GM21423 (cell line): Measurements from ENCODE around the gene GRK5.

Experiments used
- ATAC-seq: cut with Tn5 transposase; IDR thresholded peaks from one replicate; pipeline ENCODE4 v1.9.1; 2021; ENCODE audit warnings: mild to moderate bottlenecking, moderate library complexity; ENCODE audit not compliant: unreplicated experiment

The GRK5 gene

GRCh38 chr10:119197921-119198320 lies 9.4 kb upstream of the GRK5 start:
- ATAC-seq: no peak

DNA sequence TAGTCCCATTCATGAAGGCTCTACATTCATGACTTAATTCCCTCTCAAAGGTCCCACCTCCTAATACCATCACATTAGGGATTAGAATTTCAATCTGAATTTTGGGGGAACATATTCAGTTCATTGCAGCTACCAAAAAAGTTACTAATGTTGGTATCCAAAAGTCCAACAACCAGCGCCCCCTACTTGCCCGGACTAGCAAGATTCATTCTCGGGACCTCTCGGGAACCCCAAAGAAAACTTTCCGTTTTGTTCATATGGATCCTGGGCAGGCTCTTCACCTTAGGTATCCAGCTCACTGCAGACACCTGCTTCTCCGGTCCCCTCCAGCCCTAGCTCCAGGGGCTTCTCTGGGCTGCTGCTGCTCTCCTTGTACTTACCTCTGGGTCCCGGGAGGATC lies 8.9 kb upstream of the GRK5 start:
- no peak for ATAC-seq

DNA sequence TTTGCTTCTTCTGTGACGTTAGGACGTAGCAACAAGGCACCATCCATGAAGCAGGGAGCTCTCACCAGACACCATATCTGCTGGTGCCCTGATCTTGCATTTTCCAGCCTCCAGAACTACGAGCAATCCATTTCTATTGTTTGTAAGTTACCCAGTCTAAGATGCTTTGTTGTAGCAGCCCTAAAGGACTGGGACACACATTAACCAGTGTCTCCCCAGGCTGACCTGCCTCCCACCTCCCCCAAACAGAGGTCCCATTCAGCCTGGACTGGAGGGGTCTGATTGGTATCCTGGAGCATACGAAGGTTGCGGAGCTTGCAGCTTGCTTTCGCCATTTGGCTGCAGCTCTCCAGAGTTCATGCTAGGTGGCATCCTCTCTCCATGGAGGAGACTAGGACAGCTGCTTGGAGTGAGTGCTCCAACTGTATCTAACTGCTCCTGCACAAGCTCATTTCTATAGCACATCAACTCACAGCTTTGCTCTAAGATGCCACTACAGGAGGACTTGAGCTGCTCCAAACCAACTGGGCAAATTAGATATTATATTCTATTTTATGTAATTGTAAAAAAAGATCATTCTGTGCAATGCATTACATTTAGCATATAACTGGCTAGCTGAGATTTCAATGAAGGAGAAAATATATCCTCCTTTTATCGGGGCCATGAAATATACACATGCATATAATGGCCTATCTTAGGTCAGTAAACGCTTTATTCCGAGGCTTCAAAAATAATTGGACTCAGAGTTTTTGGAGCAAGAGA lies 8.0 kb upstream of the GRK5 start:
- ATAC-seq: peak; percentile 71

DNA sequence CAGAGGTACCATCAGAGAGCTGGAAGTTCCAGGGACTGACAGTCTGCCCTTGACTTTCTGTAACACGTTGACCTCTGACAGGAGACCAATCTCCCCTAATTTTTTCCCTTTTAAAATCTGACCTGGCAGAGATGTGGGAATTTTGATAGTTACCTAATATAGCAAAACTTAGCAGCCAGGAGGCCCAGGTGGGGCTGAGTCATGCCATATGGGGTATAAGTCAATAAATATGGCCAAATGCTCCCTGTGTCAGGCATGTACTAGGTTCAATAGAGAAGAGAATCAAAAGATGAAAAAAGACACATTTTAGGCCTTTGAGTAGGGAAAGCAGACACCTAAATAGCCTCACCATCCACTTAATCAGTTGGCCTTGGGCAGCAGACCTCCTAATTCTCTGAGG lies 6.1 kb upstream of the GRK5 start:
- no peak for ATAC-seq

DNA sequence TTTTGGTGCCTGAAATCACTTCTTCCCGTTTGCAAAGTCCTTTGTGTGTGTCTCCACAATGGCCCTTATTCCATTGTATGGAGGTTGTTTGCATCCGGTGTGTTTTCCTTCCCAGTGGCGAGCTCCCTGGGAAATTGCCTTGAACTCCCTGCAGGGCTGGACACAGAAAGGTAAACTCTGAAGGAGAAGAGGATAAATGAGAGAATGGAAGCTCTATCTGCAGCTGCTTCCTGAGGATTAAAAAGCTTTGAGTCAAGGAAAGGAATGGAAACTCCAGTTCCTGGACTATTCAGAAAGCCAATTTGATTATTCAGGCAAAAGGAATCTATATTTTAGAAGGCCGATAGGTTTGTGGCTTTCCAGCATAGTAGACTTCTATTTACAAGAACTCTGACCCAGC lies 4.4 kb upstream of the GRK5 start:
- no peak for ATAC-seq

GRCh38 chr10:119205894-119206602 lies 1.3 kb upstream of the GRK5 start:
- ATAC-seq: peak; percentile 22

GRCh38 chr10:119206603-119207365 lies 587 bp upstream of the GRK5 start:
- ATAC-seq: peak; percentile 48

- ATAC-seq: peak; percentile 10
These were observed 562 bp downstream of the GRK5 start for GRCh38 chr10:119207713-119208552.

GRCh38 chr10:119208553-119208940 lies 1.2 kb downstream of the GRK5 start:
- no peak for ATAC-seq

GRCh38 chr10:119209035-119209735 lies 1.8 kb downstream of the GRK5 start:
- no peak for ATAC-seq

DNA sequence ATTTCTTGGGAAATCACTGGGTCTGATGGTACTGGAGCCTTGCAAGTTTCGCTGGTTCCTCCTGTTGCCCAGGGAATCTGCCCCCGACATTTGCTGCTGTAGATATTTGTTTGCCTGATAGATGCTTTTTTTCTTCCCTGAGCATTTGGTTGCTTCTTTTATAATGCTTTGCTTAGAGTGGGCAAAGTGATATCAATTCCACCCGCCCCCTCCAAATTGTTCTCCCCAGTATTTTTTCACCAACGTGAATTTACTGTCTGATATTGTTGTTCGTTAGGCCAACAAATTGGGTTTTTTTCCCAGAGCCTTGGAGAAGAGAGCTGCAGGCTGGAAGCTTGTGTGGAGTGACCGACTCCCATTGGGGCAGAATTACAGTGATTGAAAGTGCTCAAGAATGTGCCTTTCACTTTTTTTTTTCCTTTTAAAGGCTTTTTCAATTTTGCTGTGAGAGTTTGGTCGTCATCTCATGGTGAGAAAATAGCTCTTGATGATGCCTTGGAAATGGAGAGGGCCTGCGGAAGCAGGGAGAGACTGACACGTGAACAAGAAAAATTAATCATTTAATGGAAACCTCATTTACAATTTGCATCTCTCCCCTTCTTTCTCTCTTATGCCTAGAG lies 2.5 kb downstream of the GRK5 start:
- no peak for ATAC-seq

DNA sequence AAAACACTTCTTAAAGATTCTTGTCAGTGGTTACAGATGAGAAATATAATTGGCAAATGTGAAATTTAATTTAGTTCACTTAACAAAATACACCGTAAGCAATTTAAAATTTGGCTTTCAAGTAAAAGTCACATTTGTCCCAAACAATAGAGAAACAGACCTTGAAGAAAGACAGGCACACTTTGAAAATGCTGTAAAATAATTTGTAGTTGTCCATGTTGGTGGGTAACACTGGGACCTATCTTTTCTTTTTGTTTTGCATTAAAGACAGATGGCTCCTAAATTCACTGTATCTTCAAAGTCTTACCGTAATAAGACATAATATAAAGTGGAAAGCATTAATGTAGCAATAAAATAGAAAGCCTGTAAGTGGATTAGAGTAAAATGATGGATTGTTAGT lies 3.3 kb downstream of the GRK5 start:
- no peak for ATAC-seq

- ATAC-seq: no peak
These were observed 3.8 kb downstream of the GRK5 start for GRCh38 chr10:119211176-119211575.

DNA sequence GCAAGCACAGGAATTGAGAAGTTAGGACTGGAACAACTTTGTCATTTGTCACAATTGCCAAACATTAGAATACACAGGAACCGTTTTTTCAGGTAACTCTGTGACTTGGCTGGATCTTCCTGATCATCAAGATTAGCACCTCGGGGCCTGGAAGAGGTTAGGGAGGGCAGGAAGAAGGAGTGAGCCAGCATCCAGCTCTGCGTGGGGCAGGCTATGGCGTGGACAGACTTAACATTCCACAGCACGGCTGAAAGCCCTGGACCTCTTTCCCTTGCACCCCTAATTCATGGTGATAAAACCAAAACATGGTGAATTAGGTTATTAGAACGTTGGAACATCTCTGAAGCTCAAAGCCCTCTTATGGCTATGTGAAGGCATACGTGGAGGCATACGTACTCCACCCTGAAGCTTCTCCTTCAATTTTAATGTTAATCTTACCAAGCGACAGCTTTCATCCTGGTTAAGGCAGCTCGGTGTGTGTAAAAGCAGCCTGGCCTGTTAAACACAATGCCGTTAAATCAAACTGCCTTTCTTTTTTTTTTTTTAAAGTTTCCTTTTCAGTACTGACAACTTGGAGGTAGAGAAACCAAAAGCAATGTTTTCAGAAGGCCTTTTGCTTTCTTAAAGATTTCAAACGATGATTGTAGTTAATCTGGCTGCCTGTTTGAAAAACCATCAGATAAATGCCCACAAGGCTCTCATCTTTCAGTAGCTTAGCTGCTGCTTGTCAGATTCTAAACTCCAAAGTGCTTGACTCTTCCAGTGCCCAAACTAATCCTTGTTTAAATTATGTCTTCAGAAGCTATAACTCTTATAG lies 4.5 kb downstream of the GRK5 start:
- ATAC-seq: no peak

DNA sequence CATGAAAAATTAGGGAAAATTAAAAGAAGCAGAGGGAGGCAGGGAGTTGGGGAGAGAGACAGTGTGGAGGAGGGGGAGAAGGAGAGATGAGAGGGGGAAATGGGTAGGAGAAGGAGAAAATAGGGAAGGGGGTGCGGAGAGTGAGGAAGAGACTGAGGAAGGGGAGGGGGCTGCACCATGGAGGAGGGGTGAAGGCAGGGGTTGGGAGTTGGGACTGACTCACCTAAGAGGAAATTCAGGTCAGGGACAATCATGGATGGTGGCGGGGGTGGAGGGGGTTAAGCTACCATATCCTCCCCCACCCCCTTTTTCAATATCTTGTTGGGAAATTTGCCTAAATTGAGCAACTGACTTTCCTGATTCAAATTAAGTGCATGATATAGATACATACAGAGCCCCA lies 8.0 kb downstream of the GRK5 start:
- ATAC-seq: no peak

GRCh38 chr10:119216127-119216526 lies 8.8 kb downstream of the GRK5 start:
- no peak for ATAC-seq

- ATAC-seq: no peak
These were observed 10.0 kb downstream of the GRK5 start for GRCh38 chr10:119217401-119217800.

DNA sequence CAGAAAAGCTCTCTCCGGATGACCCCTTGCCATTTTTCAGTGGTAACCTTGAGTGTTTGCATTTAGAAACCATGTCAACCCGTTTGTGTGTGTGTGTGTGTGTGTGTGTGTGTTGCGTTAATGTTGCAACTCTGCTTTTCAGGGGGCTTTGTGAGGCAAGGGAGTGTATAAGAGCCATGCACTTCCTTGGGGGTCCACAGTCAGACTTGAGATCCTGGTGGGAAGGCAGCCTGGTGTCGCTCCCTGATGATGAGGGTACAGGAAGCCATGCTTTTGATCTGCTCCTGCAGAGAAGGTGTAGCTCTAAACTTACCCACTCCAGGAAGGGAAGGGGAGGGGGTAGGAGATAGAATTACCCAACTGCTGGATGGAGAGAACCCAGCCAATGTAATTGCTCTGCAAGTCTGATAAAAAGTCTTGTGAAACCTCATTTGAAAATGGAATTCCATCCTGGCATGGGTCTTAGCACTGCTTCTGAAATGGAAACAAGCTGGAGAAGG lies 10.7 kb downstream of the GRK5 start:
- no peak for ATAC-seq

DNA sequence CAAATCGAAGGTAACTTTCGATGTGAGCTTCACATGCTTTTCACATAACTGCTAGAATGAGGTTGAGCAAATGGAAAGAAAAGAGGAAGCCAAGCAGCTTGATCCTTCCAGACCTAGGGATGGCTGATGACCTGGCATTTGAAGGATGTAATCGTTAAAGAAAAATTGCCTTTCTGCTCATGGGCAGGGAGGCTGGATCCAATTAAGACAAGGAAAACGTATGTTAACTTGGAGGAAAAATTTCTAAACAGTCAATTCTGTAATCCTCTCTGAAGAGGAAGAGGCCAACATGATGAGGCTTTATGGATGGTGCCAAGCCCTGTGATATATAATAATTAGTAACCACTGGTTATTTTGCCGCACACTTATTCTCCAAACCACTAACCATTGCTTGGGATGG lies 12.5 kb downstream of the GRK5 start:
- ATAC-seq: no peak
